Gastroesophageal sphincter (tissue), 3 donors: ENCODE data around the gene CLEC4F.

Source experiments
- CTCF ChIP-seq, 4 experiments: fragments of 200-600 bp in 2 of 4; fragments of 450-650 bp in 2 of 4; sonication (generic) in 1 of 4; IDR thresholded peaks; one replicate each; pipeline ENCODE4 v1.5.1; 2017 to 2019; ENCODE audit warnings: antibody characterized with exemption in 4 of 4, mild to moderate bottlenecking in 2 of 4, moderate library complexity in 2 of 4
- POLR2AphosphoS5 ChIP-seq: sonication (generic); formaldehyde crosslinking; IDR thresholded peaks from one replicate; pipeline ENCODE4 v1.6.1; 2017; ENCODE audit warnings: antibody characterized with exemption

DNA sequence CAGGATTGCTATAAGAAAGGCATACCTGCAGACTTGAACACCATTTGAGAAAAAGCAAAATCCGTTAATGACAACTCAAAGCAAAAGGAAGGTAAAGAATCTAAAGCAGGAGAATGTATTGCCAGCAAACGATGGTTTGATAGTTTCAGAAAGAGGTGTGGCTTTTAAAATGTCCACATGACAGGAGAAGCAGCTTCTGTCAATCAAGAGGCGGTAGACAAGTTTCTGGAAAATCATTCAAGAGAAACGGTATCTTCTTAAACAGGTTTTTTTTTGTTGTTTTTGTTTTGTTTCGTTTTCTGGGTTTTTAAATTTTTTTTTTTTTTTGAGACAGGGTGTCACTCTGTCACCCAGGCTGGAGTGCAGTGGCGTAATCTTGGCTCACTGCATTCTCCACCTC lies 13.8 kb downstream of the CLEC4F start:
- no peak for TF ChIP-seq CTCF (IDR thresholded peaks at IDR 0.05)
- no peak for TF ChIP-seq POLR2AphosphoS5
